Mesothelial cell of epicardium (in vitro differentiated cells): ENCODE data around the gene NDUFB11. TPM values are rescaled to one million over a fixed set of nuclear protein-coding genes. Genes with fewer than 3 reads are reported as not detected.

Experiments used
- DNase-seq, 2 experiments: peaks; one replicate each; pipeline ENCODE4 v3.0.0; 2021; ENCODE audit warnings: low spot score in 2 of 2; ENCODE audit not compliant: unreplicated experiment in 2 of 2
- H3K27ac Mint-ChIP-seq: 2 replicates; pipeline ENCODE4 v1.8.0; 2021; ENCODE audit warnings: mixed read lengths
- H3K27me3 Mint-ChIP-seq: 2 replicates; pipeline ENCODE4 v1.8.0; 2021; ENCODE audit warnings: low read depth, mixed read lengths
- H3K36me3 Mint-ChIP-seq: 2 replicates; pipeline ENCODE4 v1.8.0; 2021; ENCODE audit warnings: mixed read lengths
- H3K4me1 Mint-ChIP-seq: 2 replicates; pipeline ENCODE4 v1.8.0; 2021; ENCODE audit warnings: mixed read lengths
- H3K4me3 Mint-ChIP-seq: 2 replicates; pipeline ENCODE4 v1.8.0; 2021; ENCODE audit warnings: mild to moderate bottlenecking, moderate library complexity, mixed read lengths
- H3K9me3 Mint-ChIP-seq: 2 replicates; pipeline ENCODE4 v1.8.0; 2021; ENCODE audit warnings: mixed read lengths
- total RNA-seq: library from RNA; stranded (reverse); gene quantifications from 3 replicates; pipeline ENCODE4 v1.2.1, GENCODE V29; 2021
- TF ChIP-seq, protein P1 (sequence below): fragments of 200-600 bp; sonication (generic); IDR thresholded peaks from one replicate; pipeline ENCODE4 v1.5.0; 2021; ENCODE audit warnings: antibody characterized with exemption; ENCODE audit not compliant: unreplicated experiment

Gene NDUFB11
- total RNA-seq, 1 donor from 2014 or later, result 82.9 TPM

DNA sequence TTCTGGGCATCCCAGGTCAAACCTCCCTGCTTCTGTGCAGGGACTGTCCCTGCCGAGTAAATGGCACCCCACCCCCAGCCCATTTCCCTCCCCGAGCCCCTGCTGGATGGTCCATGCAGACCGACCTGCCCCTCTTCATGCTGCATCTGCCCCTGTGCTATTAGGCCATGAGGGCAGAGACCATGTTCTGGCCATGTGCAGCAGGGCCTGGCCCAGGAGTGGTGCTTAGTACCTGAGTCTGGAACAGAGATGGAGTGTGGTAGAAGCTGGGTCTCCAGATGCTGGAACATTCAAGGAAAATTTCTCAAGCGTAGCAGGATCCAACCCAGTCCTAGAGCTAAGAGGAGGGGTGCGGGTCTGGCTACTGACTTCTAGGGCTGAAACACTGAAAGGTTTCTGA lies 33.8 kb upstream of the NDUFB11 start:
- H3K4me3 Mint-ChIP-seq, result no peak overlapping the region
- no peaks in the 10 kb centered on the region for H3K4me1 Mint-ChIP-seq
- no peaks in the 10 kb centered on the region for H3K27me3 Mint-ChIP-seq
- H3K9me3 Mint-ChIP-seq, result no peaks in the 10 kb centered on the region
- no peak for DNase-seq
- TF ChIP-seq, protein P1, sequence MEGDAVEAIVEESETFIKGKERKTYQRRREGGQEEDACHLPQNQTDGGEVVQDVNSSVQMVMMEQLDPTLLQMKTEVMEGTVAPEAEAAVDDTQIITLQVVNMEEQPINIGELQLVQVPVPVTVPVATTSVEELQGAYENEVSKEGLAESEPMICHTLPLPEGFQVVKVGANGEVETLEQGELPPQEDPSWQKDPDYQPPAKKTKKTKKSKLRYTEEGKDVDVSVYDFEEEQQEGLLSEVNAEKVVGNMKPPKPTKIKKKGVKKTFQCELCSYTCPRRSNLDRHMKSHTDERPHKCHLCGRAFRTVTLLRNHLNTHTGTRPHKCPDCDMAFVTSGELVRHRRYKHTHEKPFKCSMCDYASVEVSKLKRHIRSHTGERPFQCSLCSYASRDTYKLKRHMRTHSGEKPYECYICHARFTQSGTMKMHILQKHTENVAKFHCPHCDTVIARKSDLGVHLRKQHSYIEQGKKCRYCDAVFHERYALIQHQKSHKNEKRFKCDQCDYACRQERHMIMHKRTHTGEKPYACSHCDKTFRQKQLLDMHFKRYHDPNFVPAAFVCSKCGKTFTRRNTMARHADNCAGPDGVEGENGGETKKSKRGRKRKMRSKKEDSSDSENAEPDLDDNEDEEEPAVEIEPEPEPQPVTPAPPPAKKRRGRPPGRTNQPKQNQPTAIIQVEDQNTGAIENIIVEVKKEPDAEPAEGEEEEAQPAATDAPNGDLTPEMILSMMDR, result no peak
- no peak overlapping the region for H3K27ac Mint-ChIP-seq
- H3K36me3 Mint-ChIP-seq, result peaks cover 19% of the 10 kb centered on the region

GRCh38 chrX:47177079-47177478 lies 32.6 kb upstream of the NDUFB11 start:
- Mint-ChIP-seq H3K4me3 (no peak overlapping the region), H3K27ac (no peak overlapping the region), H3K36me3 (peaks cover 13% of the 10 kb centered on the region), H3K4me1 (no peaks in the 10 kb centered on the region), H3K27me3 (no peaks in the 10 kb centered on the region), H3K9me3 (no peaks in the 10 kb centered on the region)
- no peak for DNase-seq
- TF ChIP-seq, protein P1, result no peak

DNA sequence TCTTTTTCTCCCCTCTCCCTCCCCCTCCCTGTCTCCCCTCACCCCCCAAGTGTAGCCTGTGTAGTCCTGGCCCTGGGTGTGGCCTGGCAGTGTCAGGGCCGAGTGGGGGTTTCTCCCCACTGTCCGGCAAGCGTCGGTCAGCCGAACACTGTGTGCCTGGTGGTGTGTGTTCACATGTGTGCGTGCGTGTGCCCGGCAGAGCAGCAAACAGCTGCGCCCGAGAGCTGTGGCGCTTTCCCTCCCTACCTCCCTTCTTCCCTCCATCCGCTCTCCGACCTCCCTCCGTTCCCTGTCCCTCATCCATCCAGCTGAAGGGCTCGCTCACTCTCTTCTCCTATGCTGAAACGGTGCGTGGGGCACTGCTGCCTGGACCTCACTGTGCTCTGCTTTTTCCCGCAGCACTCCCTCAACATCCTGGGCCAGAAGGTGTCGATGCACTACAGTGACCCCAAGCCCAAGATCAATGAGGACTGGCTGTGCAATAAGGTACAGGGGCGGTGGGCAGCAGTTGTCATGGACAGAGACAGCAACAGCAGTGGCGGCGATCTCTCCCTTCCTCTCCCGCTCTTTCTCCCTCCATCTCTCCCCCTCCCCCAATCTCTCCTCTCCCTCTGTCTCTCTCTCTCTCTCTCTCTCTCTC lies 31.7 kb upstream of the NDUFB11 start:
- no peak overlapping the region for H3K4me3 Mint-ChIP-seq
- H3K36me3 Mint-ChIP-seq, result peaks cover 17% of the 10 kb centered on the region
- H3K4me1 Mint-ChIP-seq, result no peaks in the 10 kb centered on the region
- TF ChIP-seq, protein P1, result no peak
- no peak for DNase-seq
- no peak overlapping the region for H3K27ac Mint-ChIP-seq
- no peaks in the 10 kb centered on the region for H3K27me3 Mint-ChIP-seq
- H3K9me3 Mint-ChIP-seq, result peaks cover 3% of the 10 kb centered on the region

GRCh38 chrX:47175588-47175980 lies 31.1 kb upstream of the NDUFB11 start:
- Mint-ChIP-seq H3K9me3 (peaks cover 3% of the 10 kb centered on the region), H3K36me3 (peaks cover 17% of the 10 kb centered on the region)
- TF ChIP-seq, protein P1, result no peak

GRCh38 chrX:47174846-47175587 lies 30.5 kb upstream of the NDUFB11 start:
- Mint-ChIP-seq H3K4me1 (no peaks in the 10 kb centered on the region), H3K27ac (no peak overlapping the region), H3K27me3 (no peaks in the 10 kb centered on the region), H3K36me3 (peaks cover 17% of the 10 kb centered on the region), H3K9me3 (peaks cover 3% of the 10 kb centered on the region), H3K4me3 (no peak overlapping the region)
- DNase-seq, result no peak
- TF ChIP-seq, protein P1, result no peak

More at GRCh38 chrX:47175588-47175980, 31.1 kb upstream of the NDUFB11 start:
- Mint-ChIP-seq H3K4me3 (no peak overlapping the region), H3K27ac (no peak overlapping the region), H3K4me1 (no peaks in the 10 kb centered on the region), H3K27me3 (no peaks in the 10 kb centered on the region)
- no peak for DNase-seq
